Esophagus muscularis mucosa (tissue), 3 donors: ENCODE results near the gene EIF5AL1.

ENCODE experiments used
- EP300 ChIP-seq: sonication (generic); formaldehyde crosslinking; IDR thresholded peaks from one replicate; pipeline ENCODE4 v1.6.1; 2017; ENCODE audit warnings: antibody characterized with exemption
- TF ChIP-seq, protein P1 (sequence below), 3 experiments: fragments of 200-600 bp in 2 of 3; fragments of 450-650 bp in 1 of 3; sonication (generic) in 2 of 3; IDR thresholded peaks; one replicate each; pipeline ENCODE4 v1.5.1; 2017 to 2019; ENCODE audit warnings: antibody characterized with exemption in 3 of 3, mild to moderate bottlenecking in 2 of 3, moderate library complexity in 1 of 3

DNA sequence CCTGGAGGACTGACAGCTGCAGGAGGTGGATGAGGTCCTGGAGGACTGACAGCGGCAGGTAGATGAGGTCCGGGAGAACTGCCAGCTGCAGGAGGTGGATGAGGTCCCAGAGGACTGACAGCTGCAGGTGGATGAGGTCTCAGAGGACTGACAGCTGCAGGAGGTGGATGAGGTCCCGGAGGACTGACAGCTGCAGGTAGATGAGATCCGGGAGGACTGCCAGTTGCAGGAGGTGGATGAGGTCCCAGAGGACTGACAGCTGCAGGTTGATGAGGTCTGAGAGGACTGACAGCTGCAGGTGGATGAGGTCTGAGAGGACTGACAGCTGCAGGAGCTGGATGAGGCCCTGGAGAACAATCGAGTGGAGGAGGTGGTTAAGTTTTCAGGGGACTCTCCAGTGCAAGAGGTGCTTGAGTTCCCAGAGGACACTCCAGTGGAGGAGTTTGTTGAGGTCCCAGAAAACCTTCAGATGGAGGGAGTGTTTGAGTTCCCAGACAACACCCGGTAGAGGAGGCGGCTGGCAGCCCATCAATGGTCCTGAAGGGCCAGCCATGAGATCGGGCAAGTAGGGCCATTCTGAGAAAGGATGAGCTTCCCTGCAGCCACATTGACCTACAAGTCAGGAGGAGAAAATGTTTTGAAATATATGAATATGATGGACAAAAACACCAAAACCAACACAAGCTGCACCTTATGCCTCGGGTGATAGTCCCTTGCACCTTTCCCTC lies 4.7 kb upstream of the EIF5AL1 start:
- no peak for TF ChIP-seq EP300
- TF ChIP-seq, protein P1, sequence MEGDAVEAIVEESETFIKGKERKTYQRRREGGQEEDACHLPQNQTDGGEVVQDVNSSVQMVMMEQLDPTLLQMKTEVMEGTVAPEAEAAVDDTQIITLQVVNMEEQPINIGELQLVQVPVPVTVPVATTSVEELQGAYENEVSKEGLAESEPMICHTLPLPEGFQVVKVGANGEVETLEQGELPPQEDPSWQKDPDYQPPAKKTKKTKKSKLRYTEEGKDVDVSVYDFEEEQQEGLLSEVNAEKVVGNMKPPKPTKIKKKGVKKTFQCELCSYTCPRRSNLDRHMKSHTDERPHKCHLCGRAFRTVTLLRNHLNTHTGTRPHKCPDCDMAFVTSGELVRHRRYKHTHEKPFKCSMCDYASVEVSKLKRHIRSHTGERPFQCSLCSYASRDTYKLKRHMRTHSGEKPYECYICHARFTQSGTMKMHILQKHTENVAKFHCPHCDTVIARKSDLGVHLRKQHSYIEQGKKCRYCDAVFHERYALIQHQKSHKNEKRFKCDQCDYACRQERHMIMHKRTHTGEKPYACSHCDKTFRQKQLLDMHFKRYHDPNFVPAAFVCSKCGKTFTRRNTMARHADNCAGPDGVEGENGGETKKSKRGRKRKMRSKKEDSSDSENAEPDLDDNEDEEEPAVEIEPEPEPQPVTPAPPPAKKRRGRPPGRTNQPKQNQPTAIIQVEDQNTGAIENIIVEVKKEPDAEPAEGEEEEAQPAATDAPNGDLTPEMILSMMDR (IDR thresholded peaks at IDR 0.05): no peak
